PC-3 (cell line): ENCODE measurements around the gene ASTN2.

ENCODE experiments used
- CTCF ChIP-seq: fragments of 300-600 bp; sonication (generic); conservative IDR thresholded peaks from 2 replicates; pipeline ENCODE4 v1.5.1; 2017; ENCODE audit warnings: antibody characterized with exemption, low read depth, mild to moderate bottlenecking, low read length
- EZH2 ChIP-seq: fragments of 300-600 bp; sonication (generic); IDR thresholded peaks from one replicate; pipeline ENCODE4 v1.6.1; 2017; ENCODE audit warnings: antibody characterized with exemption, mild to moderate bottlenecking, low read length; ENCODE audit not compliant: unreplicated experiment
- EZH2phosphoT487 ChIP-seq: fragments of 300-600 bp; sonication (generic); IDR thresholded peaks from 2 replicates; pipeline ENCODE4 v1.6.1; 2018; ENCODE audit warnings: mild to moderate bottlenecking, antibody characterized with exemption, low read length, borderline replicate concordance

- TF ChIP-seq CTCF: peak; percentile 81
- TF ChIP-seq EZH2phosphoT487: no peak
- no peak for TF ChIP-seq EZH2
Measured at GRCh38 chr9:116589392-116590354, 825.2 kb downstream of the ASTN2 start.
